Non-pigmented ciliary epithelial cell (primary cell): ENCODE measurements around the gene TMEM225B.
A peak's percentile ranks its signal among the peaks of the same experiment; 100 is the strongest.
"Not testable (repeated sequence)": the region's sequence is repeated elsewhere in the genome, so short reads cannot be mapped to it uniquely, and the experiment has no call there.

Source experiments
- DNase-seq: peaks from one replicate; pipeline ENCODE4 v3.0.0-alpha.2; 2010; ENCODE audit warnings: low read depth

Gene TMEM225B, protein sequence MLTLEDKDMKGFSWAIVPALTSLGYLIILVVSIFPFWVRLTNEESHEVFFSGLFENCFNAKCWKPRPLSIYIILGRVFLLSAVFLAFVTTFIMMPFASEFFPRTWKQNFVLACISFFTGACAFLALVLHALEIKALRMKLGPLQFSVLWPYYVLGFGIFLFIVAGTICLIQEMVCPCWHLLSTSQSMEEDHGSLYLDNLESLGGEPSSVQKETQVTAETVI

DNA sequence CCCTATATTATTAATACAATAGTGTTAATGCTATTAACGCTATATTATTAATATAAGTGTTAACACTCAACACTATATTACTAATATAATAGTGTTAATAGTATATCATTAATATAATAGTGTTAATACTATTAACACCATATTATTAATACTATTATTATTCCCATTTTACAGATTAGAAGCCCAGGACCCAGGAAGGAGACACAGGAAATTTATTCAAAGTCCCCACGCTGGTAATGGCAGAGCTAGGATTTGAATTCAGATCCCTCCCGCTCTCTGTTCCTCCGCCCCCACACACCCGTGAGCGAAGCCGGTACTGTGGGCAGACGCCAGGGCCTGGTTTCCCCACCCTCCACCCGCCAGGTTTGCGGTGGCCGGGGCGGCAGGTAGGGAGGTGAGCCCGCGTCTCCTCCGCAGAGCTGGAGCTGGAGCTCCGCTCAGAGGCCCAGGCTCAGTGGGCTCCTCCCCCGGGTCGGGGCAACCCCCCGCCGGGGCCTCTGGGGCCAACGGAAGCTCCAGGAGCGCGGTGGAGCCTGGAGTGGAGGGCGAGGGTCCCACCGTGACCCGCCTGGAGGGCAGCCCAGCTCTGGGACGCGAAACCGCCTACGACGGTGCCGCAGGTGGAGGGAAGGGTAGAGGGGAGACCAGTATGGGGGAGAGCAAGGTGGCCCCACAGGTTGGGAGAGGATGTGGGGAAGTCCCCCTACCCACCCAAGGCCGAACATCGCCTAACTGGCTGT, at the start of gene TMEM225B:
Gene TMEM225B, plus strand, starts transcription at position 506 of the 740 bp plus-strand sequence. CDS start 6,122 bp downstream, outside the sequence.
- DNase-seq = no peak

DNA sequence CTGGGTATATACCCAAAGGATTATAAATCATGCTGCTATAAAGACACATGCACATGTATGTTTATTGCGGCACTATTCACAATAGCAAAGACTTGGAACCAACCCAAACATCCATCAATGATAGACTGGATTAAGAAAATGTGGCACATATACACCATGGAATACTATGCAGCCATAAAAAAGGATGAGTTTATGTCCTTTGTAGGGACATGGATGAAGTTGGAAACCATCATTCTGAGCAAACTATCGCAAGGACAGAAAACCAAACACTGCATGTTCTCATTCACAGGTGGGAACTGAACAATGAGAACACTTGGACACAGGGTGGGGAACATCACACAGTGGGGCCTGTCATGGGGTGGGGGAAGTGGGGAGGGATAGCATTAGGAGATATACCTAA, 48.5 kb upstream of the TMEM225B start:
- not testable (repeated sequence) for DNase-seq

DNA sequence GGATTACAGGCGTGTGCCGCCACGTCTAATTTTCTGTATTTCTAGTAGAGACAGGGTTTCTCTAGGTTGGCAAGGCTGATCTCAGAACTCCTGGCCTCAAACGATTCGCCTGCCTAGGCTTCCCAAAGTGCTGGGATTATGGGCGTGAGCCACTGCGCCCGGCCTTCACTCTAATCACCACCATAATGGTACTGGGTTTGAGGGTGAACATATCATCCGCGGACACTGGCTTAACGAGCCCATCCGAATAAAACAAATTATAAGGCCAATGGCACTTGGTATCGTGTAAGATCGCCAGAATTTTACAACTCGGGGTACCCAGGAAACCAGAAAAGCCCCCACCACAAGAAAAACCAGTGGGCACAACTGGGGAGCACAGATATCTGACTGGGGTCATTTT, 46.7 kb upstream of the TMEM225B start:
- DNase-seq = no peak

- DNase-seq = peak; percentile 67
Observed at GRCh38 chr7:99551767-99552463, 46.2 kb upstream of the TMEM225B start, which contains the start of gene FAM200A. TSS of gene FAM200A (minus strand) at chr7:99552114. CDS start at chr7:99548407, 3,707 bp downstream.

DNA sequence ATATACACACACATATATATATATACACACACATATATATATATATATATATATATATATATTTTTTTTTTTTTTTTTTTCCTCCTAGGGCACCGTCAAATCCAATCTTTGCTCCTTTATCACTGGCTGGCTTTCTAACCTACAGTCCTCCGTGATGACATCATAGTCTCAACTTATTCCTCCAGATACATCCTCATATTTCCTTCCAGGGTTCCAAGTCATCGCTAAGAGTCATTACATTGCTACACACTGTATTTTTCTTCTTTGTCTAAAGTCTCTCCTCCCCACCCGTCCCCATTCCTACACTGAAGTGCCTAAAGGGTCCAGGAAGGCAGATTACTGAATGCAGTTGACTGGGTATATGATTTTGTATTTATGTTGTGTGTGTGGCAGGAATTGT, 45.0 kb upstream of the TMEM225B start:
- no peak for DNase-seq

- DNase-seq = no peak
Observed at GRCh38 chr7:99554939-99555338, 43.1 kb upstream of the TMEM225B start.

DNA sequence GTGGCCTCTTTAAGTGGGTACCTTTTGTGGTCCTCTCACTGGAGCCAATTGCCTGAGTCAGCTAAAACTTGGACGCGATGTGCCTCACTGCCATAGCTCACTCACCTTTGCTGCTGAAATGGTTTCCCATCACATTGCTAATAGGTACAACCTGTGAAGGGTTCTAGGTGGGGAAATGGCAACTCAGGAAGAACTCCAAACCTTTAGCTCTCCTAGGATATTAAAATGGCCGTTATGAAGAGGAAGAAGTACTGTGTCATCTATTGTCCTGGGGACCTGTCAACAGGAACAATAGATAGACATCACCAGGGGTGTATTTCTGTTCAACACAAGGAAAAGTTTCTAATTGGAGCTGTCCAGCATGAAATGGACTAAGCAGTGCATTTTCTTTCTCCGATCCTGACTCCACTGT, 40.9 kb upstream of the TMEM225B start:
- DNase-seq = no peak

DNA sequence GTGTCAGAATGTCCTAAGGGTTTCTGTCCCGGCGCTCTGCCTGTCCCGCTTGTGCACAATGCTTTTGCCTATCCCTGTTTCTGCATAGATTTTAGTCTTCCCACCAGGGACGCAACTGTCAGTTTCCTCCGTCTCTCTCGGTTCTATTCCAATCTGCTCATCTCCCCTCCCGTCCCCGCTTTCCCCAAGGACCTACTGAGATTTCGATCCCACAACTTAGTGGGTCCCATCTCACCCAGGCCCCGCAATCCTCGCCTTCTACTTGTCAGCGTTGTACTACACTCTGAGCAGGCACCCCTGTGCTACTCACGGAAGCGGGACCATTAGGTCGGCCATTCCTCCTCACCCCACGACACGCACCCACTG, 40.1 kb upstream of the TMEM225B start:
- DNase-seq = no peak

- no peak for DNase-seq
Observed at GRCh38 chr7:99558306-99559174, 39.5 kb upstream of the TMEM225B start, which contains the start of gene ZNF655. TSS of gene ZNF655 (plus strand) at chr7:99558642. CDS start at chr7:99560560, 1,918 bp downstream.

DNA sequence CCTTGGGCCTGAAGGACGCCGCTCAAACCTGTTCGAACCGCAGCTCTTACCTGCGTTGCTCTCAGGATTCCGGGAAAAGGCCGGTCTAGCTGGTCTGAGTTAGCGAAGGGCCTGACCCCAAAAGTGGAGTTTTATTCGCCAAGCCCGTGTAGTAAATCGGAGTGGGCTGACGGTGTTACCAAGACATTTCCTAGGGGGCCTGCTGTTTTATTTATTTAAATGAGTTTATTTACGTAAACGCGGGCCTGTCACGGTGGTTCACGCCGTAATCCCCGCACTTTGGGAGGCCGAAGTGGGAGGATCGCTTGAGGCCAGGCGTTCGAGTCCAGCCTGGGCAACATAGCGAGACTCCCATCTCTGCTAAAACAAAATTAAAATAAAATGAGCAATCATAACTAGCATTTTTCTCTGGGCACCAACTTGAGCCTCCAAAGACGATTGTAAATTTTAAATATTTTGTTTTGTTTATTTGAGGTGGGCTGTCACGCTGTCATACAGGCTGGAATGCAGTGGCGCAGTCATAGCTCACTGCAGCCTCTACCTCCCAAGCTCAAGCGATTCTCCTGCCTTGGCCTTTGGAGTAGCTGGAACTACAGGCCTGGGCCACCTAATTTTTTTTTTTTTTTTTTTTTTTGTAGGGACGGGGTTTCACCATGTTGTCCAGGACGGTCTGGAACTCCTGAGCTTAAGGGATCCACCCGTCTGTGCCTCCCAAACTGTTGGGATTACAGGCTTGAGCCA, 38.7 kb upstream of the TMEM225B start:
- no peak for DNase-seq

DNA sequence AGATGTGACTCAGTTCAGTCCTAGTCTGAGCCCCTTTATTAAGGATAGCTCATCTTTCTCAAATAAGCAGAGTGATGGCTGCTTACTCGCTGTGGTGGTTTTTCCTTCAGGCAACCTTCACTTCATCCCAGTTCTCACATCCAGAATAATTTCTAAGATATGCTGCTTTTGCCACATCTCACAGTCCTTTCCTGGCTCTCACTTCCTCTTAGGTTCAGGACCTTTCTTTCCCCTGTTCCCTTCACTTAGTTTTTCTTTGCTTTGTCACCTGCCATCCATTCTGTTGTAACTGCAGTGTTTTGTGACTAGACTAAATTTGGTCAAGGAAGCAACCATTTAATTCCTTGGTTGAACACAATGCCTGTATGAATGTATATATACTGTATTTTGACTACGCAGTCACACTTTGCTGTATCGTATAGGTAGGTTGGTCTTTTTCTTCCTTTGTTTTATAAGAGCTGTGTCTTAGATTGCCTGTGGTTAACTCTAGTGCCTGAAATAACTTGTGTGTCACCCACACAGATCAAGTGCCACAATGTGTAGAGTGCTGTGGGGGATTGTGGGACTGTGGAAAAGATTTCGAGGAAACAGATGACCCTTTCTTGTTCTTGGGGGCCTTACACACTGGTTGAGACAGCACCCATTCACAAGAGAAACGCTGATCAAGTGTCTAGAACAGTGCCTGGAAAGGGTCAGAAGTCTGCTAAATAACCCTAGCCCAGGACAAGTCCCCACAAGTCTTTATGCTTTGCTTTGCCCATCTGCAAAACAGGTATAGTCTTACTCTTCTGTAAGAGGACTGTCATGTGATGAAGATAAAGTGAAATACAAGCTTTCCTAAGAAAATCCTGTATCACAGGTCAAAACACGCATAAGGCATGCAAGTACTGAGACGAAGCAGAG, 37.0 kb upstream of the TMEM225B start:
- DNase-seq = no peak

DNA sequence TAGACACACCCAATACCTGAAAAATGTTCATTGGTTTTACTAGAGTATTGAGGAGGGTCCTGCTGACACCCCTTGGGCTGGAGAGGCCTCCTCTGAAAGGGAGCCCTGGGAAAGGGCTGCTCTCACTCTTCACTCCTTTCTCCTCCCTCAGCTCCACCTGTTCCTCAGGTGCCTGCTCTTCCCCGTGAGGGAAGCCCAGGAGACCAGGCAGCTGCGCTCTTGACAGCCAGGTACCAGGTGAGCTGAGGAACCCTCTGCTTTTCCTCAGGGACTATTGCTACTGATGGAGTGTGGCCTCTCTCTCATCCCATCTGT, 36.4 kb upstream of the TMEM225B start:
- DNase-seq = no peak

GRCh38 chr7:99562114-99562784, 35.8 kb upstream of the TMEM225B start:
- no peak for DNase-seq

DNA sequence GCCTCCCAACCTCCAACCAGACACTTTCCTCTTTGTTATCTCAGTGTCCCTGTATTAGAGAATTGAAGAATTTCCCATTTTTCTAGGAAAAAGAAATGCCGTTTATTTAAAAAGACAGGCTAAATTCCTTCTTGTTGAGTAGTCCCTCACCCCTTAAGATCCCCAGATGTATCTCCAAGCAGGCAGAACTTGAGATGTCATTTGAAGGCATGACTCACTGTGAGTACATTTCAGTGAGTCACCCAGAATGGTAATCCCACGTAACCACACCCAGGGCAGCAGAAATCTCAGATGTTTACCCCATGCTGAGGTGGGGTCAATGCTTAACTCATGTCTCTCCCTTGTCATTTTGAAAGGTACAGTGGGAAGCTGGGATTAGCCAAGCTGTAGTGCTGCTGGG, 35.2 kb upstream of the TMEM225B start:
- DNase-seq = peak; percentile 100

DNA sequence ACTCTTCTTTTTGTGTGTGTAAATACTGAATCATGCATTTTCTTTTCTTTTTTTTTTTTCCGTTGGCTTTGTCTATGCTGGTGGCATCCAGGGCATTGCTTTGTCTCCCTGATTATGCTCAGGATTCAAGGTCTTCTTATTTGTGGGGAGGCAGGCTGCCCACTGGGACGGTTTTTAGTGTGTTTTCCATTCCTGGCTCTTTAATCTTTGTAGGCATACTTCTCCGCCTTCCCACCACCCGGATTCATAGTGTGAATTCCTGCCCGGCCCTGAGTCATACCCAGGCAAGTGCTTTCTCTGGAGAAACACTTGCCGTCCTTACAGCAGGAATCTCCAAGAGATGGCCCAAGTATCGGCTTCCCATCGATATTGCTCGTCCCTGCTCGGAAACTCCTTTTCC, 34.4 kb upstream of the TMEM225B start:
- DNase-seq = peak; percentile 63

GRCh38 chr7:99568770-99569169, 29.3 kb upstream of the TMEM225B start:
- DNase-seq = not testable (repeated sequence)

DNA sequence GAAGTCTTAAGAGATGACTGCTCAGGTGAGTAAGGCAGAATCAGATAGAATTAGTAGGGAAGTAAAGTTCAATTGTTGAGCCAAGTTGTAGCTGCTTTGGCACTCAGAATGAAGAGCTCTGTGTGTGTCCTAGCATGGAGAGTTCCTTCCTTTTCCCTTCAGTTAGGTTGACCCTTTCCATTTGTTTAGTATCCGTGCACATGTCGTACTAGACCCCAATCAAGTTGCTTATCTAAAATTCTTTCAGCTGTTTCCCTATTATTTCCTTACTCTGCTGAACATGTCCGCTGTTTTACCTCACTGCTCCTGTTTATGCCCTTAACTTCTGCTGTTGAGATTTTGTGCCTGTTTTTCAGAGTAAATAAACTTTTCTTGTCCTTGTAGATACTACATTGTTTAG, 26.3 kb upstream of the TMEM225B start:
- DNase-seq = no peak

DNA sequence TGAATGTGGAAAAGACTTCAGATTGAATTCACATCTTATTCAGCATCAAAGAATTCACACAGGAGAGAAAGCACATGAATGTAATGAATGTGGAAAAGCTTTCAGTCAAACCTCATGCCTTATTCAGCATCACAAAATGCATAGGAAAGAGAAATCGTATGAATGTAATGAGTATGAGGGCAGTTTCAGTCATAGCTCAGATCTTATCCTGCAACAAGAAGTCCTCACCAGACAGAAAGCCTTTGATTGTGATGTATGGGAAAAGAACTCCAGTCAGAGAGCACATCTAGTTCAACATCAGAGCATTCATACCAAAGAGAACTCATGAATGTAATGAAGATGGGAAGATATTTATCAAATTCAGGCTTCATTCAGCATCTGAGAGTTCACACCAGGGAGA, 24.8 kb upstream of the TMEM225B start:
- DNase-seq = no peak

- DNase-seq = no peak
Observed at GRCh38 chr7:99576251-99576650, 21.8 kb upstream of the TMEM225B start.
